ENCODE results near the gene MYL7.

The MYL7 gene

DNA sequence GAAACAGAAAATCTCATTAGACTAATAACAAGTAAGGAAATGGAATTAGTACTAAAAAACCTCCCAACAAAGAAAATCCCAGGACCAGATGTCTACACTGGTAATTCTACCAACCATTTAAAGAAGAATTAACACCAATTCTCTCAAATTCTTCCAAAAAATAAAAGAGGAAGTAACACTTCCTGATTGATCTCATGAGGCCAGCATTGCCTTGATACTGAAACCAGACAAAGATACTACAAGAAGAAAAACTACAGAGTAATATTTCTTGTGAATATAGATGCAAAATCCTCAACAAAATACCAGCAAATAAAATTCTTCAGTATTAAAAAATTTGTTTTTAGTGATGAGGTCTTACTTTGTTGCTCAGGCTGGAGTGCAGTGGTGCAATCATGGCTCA, 26.8 kb upstream of the MYL7 start:
- no peak for DNase-seq

DNA sequence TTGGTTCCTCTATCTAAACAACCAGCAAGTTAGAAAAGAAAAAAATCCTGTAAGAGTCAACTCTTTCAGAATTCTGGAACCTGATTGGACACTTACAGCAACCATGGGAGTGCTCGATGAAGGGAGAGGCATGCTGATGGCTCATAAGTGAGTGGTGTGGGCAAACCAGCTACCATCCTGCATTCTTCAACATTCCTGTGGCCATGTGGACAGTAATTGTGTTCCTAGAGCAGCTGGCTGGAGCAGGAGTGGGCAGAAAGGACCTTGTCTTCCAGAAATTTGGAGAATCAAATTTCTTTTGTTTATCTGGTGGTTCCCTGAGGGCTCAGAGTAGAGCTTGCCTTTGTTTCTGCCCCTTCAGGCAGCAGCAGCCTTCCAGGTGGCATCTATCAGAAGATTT, 22.5 kb upstream of the MYL7 start:
- DNase-seq = no peak

DNA sequence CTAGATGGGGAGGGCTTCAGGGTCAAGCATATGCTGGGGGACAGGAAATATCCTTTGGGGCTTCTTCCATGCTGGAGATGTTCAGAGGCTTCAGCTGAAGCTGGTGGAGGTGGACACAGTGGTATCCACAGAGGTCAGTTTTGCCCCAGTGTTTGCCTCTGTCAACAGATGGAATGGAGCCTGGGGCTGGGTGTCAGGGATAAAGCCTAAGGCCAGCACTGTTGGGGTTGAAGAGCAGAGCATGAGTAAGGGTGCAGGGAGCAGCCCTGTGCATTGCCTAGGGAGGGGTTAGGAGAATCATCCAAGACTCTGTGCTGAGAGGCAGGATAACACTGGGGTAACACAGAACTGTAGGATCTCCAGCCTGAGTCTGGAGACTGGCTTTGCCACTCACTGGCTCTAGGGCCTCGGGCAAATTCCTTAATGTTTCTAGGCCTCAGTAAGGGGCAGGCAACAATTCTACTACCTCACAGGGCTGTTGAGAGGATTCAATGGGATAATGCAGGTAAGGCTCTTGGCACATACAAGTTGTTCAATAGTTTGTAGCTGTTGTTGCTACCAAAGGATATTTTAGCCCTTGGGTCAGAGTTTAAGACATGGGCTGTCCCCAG, 21.8 kb upstream of the MYL7 start:
- no peak for DNase-seq

DNA sequence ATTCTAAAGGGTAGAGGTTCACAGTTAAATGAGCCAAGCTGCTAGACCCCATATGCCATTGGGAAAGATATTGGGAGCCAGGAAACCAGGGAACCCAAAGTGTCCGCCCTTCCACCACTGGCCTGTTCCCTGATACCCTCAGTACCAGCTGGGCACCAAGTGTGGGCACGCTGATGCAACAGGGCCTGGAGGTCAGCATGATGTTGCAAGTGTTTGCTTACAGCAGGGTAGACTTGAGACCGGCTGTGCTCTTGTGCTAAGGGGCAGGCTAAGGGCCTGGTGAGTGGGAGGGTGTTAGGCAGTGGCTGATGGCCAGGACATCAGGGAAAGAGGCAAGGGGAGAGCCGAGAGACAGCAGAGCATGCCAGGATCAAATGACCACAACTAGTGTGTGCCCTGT, 21.0 kb upstream of the MYL7 start:
- no peak for DNase-seq

DNA sequence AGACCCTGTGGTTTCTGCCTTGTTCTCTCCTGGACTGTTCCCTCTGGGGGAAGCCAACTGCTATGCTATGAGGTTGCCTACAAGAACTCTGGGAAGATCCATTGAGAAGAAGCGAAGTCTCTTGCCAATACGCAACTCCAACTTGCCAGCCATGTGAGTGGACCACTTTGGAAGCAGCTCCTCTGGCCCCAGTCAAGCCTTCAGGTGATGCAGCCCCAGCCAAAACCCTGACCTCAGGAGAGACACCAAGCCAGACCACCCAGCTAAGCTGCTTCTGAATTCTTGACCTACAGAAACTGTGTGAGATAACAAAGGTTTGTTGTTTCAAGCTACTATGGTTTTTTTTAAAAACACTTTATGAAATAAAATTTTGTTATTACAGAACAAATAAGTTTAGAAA, 20.2 kb upstream of the MYL7 start:
- no peak for DNase-seq

DNA sequence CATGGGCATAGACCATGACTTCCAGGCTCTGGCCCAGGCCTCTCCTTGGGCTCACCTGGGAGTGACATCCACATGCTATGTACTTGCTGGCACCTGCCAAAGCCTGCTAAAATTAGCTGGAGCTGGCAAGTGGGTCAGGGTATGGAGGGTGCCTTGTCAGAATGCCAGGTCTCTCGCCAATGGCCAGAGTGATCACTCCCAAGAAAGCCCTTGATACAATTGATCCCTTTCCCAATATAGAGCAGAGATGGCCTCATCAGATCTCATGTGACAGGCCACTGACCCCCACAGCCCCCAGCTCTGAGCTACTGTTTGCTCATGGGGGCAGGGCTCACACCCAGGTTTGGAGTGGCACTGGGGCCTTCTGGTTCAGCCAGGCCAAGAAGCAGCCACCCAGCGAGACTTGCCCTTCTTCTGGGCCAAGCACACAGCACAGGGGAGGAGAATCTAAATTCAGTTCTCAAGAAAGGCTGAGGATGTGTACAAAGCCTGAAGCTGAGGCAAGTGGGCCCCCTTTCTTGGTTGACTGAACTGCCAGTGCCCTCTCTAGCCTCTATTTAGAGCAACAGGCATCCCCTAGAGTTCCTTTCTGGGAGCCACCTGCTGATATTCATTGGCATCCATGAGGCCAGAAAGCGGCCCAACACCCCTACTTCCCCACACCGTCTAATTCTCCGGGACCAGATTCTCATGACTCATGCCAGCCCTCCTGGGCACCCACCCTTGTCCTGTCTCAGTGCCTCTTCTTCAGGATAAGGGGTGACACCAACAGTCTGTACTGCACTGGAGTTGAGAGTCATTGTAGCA, 18.9 kb upstream of the MYL7 start:
- no peak for DNase-seq

DNA sequence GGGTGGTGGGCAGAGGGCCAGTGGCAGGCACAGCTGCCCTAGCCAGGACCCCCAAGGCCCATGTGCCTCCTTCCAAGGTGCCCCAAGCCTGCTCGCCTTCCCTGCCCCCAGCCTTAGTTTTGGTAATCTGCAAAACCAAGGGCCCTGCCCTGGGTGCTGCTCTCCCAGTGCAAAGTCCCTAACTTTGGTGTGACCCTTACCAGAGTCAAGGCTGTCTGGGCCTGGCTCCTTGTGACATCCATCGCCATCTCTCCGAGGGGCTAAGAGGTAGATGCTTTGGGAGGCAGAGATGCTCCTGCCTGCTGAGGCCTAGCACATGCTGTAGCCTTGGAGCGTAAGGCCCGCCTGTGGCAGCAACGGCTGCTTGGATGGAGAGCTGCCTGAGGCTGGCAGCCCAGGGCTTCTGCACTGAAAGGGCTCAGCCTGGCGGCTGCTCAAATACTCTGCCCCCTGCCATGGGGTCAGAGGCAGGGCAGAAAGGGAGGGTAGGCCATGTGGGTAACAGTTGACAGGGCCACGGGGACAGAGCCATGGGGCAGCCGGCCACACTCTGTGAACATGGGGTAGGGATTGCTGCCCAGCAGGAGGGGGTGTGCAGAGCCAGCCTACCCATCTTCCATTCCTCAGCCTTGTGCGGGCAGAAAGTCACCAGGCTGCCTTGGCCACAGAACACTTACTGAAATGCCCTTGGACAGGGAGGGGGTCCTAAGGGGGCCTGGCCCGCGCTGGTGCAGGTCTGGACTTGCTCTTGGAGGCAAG, 17.9 kb upstream of the MYL7 start:
- no peak for DNase-seq

DNA sequence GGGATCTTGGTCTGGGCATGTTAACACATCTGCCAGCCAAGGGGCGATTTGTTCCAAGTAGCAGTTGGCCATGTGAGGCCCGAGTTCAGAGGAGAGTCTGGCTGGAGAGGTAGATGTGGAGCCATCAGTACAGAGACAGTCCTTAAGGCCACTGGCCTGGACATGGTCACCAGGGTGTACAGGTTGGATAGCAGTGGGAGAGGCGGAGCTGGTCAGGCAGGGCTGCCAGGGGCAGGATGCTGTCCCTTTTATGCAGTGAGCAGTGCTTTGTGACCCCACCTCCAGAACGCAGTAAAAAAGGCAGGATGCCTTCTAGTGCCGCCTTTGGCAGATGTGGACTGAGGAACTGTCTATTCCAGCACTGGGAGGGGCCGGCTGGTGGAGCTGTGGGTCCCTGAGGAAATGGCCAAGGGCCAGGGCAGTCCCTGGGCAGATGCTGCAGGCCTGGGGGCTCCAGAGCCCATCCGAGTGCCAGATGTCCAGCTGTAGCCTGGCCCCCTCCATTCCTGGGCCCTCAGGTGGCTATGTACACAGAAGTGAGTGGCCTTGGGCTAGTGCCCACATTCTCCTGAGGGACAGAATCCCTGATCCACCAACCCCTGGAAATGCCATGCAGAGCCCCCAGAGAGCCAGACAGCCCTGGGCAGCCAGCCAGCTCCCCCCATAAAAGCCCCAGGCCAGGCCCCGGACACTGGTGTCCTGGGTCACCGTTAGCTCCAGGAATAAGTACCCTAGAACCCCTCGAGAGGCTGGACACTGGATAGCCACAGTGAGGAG, 17.2 kb upstream of the MYL7 start:
- no peak for DNase-seq

DNA sequence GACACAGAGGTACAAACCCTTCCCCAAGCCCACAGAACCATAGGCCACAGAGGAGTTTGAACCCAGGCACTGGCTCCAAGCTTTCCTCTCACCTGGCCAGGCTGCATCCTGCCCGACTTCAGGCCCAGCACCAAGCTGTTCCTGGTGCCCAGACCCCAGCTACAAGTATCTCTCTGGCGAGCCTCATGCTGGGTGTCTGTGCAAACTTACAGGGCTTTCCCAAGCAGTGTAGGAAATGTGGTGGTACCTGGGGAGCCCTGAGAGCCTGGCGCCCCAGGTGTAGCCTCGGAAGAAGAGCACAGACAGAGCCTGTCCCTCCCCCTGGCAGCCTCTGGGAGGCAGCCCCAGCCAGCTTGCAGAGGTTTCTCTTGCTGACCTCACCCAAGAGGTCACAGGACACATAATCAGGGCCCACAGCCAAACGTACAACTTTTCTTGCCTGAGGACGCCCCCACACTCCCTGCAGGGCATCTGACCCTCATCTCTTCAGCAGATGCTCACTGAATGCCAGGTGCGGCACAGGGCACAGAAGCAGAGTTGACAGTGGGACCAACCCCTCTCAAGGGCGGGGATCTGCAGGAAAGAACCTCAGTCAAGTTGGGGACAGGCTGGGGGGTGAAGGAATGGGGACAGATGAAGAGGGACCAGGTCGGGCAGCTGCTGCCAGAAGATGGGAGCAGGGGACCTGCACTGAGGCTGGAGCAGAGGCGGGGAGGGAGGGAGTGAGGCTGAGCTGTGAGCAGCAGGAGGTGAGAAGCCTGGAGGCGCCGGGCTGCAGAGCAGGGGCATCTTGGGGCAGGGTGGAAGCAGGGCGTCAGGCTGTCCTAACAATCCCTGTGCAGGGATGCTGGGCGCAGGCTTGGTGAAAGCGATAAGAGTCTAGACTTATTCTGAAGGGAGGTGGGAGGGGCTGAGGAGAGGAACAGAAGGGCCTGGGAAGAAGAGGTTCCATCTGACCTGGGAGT, 16.3 kb upstream of the MYL7 start:
- no peak for DNase-seq

DNA sequence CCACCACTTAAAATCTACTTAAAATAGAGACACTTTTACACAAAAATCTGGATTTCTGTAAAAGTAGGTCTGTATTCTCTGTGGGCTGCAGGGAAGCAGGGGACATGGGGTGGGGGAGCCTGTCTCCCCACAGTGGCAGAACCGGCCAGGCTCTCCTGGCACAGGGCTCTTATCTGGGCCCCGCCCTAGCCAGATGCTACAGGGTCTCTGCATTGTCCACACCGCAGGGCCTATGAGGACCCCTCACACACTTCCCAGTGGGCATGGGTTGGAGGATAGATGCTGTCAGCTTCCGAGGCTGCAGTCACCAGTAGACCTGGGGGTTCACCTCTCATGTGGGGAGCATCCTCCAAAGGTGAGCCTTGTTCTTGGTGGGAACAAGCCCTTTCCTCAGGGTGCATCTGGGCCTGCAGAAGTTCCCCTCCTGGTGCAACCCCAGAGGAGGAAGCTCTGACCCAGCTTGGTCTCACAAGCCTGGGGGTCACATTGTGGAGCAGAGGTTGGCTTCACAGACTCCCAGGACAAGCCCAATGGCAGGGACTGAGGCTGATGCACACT, 15.4 kb upstream of the MYL7 start:
- no peak for DNase-seq

DNA sequence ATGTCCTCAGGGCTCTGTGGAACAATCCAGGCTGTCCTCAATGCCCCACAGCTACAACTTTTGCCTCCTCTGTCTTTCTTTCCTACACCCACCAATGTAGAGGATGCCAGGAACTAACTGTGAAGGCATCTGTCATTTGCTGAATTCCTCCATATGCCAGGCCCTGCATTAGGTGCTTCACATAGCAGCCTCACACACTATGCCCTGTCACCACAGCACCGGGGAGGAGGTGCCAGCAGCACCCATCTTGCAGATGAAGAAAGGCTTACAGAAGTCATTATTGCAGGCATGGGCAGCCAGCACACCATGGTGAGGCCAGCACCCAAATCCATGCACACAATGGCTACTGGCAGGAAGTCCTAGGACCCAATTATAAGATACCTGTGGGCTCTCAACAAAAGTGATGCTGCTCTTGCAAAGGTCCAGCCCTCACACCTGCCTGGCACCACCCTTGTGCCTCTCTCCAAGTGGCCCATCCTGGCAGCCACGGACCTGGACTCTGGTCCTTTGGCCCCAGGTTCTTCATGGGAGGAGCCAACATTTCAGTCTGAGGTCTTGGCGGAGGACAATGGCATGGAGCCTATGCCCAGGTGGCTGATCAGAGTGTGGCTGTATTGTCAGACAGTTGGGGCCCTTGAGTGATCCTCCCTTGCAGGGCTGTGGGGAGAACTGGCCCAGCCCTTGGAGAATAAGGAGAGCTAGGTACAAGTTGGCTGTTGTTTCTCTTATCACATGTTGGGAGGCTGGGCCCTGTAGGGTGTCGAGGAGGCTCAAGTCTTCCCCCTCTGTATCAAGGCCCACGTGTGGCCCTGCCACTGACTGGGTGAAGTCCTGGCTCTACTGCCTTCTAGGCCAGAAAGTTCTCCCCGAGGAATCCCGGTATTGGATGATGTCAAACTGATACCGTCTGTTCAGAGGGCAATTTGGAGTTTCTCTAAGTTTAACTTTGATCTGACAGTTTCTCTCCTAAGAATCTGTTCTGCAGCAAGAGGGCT, 14.4 kb upstream of the MYL7 start:
- no peak for DNase-seq

DNA sequence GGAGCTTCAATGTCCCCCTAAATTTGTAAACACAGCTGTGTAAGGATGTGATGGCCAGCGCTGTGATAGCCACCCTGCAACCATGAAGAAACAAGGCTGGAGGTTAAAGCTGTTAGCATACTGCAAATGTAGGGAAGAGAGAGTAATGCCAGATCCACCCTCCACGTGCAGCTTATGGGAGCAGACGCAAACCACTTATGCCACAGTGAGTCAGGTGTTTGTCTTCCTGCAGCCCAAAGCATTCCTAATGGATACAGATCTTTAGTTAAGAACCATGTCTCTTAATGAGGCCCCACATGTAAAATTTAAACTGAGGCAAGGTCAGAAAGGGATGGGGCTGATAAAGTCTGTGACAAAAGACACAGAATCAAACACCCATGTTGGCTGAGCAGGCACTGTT, 13.6 kb upstream of the MYL7 start:
- no peak for DNase-seq

DNA sequence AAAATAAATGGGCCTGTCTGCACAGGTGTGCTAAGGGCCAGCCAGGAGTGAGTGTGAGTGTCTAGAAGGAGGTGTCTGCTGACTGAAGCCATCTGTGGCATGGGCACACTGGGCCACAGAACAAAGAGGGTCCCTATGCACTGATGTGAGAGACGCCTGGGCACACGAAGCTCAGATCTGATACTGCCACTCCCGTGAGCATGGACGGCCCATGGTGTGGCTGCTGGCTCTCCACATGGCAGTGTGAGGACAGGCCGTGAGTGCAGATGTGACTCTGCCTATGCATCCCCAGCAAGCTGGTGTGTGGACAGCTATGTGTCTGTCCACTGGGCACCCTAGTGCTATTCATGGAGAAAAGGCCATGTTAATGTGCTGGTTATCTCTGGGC, 12.8 kb upstream of the MYL7 start:
- DNase-seq = no peak

DNA sequence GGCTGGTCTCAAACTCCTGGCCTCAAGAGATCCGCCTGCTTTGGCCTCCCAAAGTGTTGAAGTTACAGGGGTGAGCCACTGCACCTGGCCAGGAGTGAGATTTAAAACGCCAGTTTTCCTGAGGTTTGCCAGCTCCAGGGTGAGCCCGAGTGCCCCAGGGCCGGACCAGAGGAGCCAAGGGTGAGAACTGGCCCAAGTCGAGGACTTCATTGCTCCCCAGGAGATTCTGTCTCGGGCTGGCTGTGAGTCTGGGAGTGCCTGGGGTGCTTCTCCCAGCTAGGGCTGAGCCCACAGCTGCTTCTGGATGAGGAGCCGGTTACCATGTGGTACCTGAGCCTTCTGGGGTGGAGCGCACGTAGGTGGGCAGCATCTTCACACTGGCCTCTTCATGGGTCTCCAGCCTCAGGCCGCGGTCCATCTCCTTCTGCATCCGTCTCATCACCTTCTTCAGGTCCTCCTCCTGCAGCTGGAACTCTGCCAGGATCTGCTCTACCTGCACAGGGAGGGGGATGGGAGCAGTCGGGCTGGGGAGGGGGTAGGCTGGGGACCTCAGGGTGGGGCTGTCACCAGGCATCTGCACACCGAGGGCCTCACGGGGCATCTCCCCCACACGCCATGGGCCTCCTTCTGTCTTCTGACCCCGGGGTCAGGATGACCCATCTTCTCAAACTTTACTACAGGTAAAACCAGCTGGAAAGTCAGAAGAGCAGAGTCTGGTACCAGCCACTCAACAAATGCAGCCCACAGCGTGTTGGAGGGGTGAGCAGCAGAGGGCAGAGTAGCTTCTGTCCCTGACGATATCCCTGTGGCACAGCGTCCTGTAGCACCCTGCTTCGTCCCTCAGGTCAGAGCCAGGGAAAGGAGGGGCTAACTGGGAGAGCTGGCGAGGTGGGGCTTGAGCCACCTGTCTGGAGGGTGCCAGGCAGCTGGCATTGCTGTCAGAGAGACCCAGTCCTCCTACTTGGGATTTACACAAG, 12.1 kb upstream of the MYL7 start:
- no peak for DNase-seq

DNA sequence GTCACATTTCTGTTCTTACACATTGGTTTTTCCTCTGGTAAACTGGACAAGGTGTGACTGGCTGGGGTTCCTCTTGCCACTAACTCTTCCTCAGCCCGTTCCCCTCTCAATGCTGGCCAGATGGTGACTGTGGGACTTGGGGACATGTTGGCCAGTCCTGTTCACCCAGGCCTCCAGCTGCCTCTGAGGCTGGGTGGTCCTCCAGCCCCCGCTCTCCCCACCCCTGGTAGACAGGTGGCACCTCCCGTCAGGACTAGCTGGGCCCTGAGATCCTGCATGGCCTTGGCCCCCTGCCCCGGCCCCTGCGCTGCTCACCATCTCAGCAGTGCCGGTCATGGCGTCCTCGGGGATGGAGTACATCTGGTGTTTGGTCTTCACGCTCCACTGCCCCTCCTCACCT, 10.8 kb upstream of the MYL7 start:
- DNase-seq = no peak

DNA sequence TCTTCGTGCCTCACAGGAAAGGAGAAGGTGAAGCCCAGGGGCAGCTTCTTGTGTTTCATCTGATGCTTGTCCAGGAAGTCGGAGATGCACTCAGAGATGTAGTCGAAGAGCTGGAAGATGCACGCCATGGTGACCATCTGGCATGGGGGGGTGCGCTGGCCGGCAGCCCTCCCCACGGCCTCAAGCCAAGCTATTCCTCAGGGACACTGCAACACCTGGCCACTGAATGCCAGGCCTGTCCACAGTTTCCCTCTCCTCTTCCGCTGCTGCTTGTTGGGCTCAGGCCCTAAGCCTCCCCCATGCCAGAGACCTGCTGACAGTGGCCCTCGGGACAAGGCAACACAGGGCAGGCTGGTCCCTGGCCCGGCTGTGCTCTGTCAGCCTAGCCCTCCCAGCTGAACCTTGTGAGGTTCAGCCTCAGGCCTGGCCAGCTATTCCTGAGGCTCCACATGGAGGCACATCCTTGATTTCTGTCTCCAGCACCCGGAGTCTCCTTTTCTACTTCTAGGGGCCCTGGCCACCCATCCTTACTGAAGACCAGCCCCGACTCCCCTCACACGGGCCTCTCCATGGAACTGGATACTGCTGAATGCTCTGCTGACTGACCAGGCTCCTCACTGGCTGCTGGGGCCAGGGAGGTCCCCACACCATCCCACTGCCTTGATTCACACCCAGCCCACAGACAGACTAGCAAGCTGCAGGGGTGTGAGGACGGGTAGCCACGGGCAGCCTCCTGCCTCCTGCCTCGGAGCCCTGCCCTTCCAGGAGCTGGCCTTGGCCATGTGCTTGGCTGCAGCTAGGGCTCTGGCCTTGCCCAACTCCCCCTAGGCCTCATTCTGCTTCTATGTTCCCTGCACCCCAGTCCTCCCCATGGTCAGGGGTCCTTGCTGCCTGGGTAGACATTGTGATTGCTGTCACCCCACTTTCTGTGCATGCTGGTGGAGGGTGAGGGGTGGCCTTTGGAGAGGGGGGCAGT, 10.1 kb upstream of the MYL7 start:
- DNase-seq = no peak

DNA sequence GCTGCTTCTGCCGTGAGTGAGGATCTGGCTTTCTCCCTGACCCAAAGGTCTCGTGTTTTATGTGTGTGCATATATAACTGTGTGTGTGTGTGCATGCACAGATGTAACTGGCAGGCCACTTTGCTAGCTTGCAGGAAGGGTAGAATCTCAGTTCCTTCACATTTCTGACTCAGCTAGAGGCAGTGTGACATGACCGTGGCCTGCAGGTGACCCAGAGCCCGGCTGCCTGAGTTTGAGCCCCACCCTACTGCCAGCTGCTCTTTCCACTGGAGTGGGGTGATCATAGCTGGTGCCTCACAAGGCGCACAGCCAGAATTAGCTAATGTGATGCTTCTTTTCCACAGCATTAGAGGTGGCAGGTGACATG, 9.3 kb upstream of the MYL7 start:
- peak; percentile 43 for DNase-seq

Measured in activated CD8-positive, alpha-beta memory T cell treated with anti-CD3 and anti-CD28 coated beads for 24 hours (primary cell).